ENCODE results near the gene MRPL16. TPM values are rescaled to one million over a fixed set of nuclear protein-coding genes. Genes with fewer than 3 reads are reported as not detected.

The MRPL16 gene
- polyA plus RNA-seq (2013), result 23.6 and 25.0 TPM in 2 replicates

DNA sequence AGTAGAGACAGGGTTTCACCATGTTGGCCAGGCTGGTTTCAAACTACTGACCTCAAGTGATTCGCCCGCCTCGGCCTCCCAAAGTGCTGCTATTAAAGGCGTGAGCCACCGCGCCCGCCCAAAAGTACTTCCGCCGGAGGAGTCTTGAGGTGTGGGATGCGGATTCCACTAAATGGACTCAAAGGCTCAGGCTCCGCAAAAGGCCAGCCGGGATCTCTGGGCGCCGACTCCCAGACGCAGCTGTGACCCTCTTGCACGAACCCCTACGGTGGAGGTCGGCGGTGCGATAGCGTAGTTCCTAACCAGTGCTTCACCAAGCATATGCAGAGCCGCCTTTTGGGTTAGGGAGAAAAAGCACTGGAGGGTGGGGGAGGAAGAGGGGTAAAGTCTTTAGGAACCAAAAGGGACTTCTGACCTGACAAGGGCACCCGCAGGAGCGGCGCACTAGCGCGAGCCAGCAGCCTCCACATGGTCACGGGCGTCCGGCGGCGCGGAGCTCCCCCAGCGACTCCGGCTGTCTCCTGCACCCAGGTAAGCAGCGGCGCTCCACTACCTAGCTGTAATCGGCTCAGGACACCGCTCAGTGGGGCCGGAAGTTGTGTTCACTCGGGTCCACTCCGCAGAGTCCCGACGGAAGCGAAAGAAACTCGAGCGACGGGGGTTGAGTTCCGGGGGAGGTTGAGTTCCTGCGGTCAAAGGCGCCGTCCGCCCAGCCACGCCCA, at the start of gene MRPL16:
MRPL16 (minus strand) TSS at position 590 of the 722 bp plus-strand sequence; CDS start at position 470, 120 bp downstream.
- H3K4ac ChIP-seq (ENCODE audit: low read depth, low read length), result peak within 1 kb of the TSS; percentile 2
- H3K79me2 ChIP-seq (ENCODE audit: control insufficient read depth, insufficient read depth, low read length, poor library complexity), result no peaks in the 10 kb centered on the region
- H2BK120ac ChIP-seq (ENCODE audit: insufficient read depth, low read length, poor library complexity), result no peak within 1 kb of the TSS
- peak within 1 kb of the TSS; percentile 38 for H2AFZ ChIP-seq (ENCODE audit: insufficient read depth, low read length, poor library complexity)
- peak within 1 kb of the TSS; percentile 72 for H3K9ac ChIP-seq (ENCODE audit: low read length)
- H3K18ac ChIP-seq (ENCODE audit: low read length), result no peak within 1 kb of the TSS
- peak within 1 kb of the TSS; percentile 68 for H3K27ac ChIP-seq (ENCODE audit: low read depth, low read length)
- H3K79me1 ChIP-seq (ENCODE audit: low read length), result peaks cover 4% of the 10 kb centered on the region
- H2BK12ac ChIP-seq (ENCODE audit: low read length), result no peak within 1 kb of the TSS
- H2AK5ac ChIP-seq (ENCODE audit: low read length), result no peak within 1 kb of the TSS
- H3K4me2 ChIP-seq (ENCODE audit: low read length), result peak within 1 kb of the TSS; percentile 65
- peaks cover 0 to 4% of the 10 kb centered on the region in 2 experiments for H3K4me1 ChIP-seq (ENCODE audit: control insufficient read depth in 1 of 2, insufficient read depth in 2 of 2, low read length in 2 of 2)
- WGBS (ENCODE audit: extremely low coverage, insufficient coverage, insufficient read length), result no CpG with 5 or more reads among the region's 54 CpGs
- H3K27me3 ChIP-seq (ENCODE audit: insufficient read depth, low read length), result no peaks in the 10 kb centered on the region
- H3K9me3 ChIP-seq (ENCODE audit: insufficient read depth, low read depth, low read length), result no peaks in the 10 kb centered on the region
- no peak within 1 kb of the TSS for H3K14ac ChIP-seq (ENCODE audit: low read length)
- peak within 1 kb of the TSS; percentile 4 for H2BK5ac ChIP-seq (ENCODE audit: low read depth, low read length, poor library complexity)
- peak within 1 kb of the TSS; percentile 10 for H4K91ac ChIP-seq (ENCODE audit: low read depth, low read length)
- peak within 1 kb of the TSS; percentile 25 for H4K12ac ChIP-seq (ENCODE audit: low read depth, low read length)
- H4K8ac ChIP-seq (ENCODE audit: low read depth, low read length), result peak within 1 kb of the TSS; percentile 72
- peak; percentile 90 to 95 for DNase-seq
- no peak within 1 kb of the TSS for H3K23ac ChIP-seq (ENCODE audit: low read length)
- H3K36me3 ChIP-seq (ENCODE audit: control insufficient read depth in 1 of 2, insufficient read depth in 2 of 2, low read length in 2 of 2), result peaks cover 8 to 13% of the 10 kb centered on the region in 2 experiments
- H3K4me3 ChIP-seq (ENCODE audit: low read depth, low read length), result peak within 1 kb of the TSS; percentile 81

DNA sequence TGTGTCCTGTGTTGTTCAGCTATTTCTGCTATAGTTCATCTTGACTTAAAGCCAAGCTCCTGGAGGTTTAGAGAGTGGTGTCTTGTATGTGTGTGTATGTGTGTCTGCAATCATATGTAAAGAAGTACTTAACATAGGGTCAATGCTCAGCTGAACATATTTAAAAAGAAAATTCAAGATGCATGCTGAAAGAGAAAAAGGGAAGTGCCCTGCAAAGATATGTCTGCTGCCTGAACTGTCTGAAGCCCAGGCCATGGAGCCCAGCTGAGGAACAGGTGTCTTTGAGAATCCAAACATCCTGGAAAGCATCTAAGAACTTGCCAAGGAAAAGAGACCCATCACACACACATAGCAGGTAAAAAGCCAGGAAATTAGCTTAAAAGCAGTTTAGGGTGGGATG, 49.1 kb upstream of the MRPL16 start:
- peaks cover 3 to 4% of the 10 kb centered on the region in 2 experiments for H3K4me1 ChIP-seq (ENCODE audit: control insufficient read depth in 1 of 2, insufficient read depth in 2 of 2, low read length in 2 of 2)
- H3K4ac ChIP-seq (ENCODE audit: low read depth, low read length), result no peak overlapping the region
- no peaks in the 10 kb centered on the region for H3K79me1 ChIP-seq (ENCODE audit: low read length)
- H4K91ac ChIP-seq (ENCODE audit: low read depth, low read length), result no peak overlapping the region
- no peak overlapping the region for H3K18ac ChIP-seq (ENCODE audit: low read length)
- no peak overlapping the region for H3K9ac ChIP-seq (ENCODE audit: low read length)
- H2BK12ac ChIP-seq (ENCODE audit: low read length), result no peak overlapping the region
- H2BK120ac ChIP-seq (ENCODE audit: insufficient read depth, low read length, poor library complexity), result no peak overlapping the region
- no peak overlapping the region for H4K12ac ChIP-seq (ENCODE audit: low read depth, low read length)
- no peak overlapping the region for H3K4me3 ChIP-seq (ENCODE audit: low read depth, low read length)
- no peak overlapping the region for H3K27ac ChIP-seq (ENCODE audit: low read depth, low read length)
- no peak overlapping the region for H3K23ac ChIP-seq (ENCODE audit: low read length)
- no peak overlapping the region for H2BK5ac ChIP-seq (ENCODE audit: low read depth, low read length, poor library complexity)
- no peaks in the 10 kb centered on the region for H3K36me3 ChIP-seq (ENCODE audit: control insufficient read depth in 1 of 2, insufficient read depth in 2 of 2, low read length in 2 of 2)
- H2AFZ ChIP-seq (ENCODE audit: insufficient read depth, low read length, poor library complexity), result no peak overlapping the region
- H3K79me2 ChIP-seq (ENCODE audit: control insufficient read depth, insufficient read depth, low read length, poor library complexity), result no peaks in the 10 kb centered on the region
- H2AK5ac ChIP-seq (ENCODE audit: low read length), result no peak overlapping the region
- H3K27me3 ChIP-seq (ENCODE audit: insufficient read depth, low read length), result no peaks in the 10 kb centered on the region
- H3K9me3 ChIP-seq (ENCODE audit: insufficient read depth, low read depth, low read length), result no peaks in the 10 kb centered on the region
- no peak for DNase-seq
- no peak overlapping the region for H4K8ac ChIP-seq (ENCODE audit: low read depth, low read length)
- no peak overlapping the region for H3K14ac ChIP-seq (ENCODE audit: low read length)
- no peak overlapping the region for H3K4me2 ChIP-seq (ENCODE audit: low read length)

DNA sequence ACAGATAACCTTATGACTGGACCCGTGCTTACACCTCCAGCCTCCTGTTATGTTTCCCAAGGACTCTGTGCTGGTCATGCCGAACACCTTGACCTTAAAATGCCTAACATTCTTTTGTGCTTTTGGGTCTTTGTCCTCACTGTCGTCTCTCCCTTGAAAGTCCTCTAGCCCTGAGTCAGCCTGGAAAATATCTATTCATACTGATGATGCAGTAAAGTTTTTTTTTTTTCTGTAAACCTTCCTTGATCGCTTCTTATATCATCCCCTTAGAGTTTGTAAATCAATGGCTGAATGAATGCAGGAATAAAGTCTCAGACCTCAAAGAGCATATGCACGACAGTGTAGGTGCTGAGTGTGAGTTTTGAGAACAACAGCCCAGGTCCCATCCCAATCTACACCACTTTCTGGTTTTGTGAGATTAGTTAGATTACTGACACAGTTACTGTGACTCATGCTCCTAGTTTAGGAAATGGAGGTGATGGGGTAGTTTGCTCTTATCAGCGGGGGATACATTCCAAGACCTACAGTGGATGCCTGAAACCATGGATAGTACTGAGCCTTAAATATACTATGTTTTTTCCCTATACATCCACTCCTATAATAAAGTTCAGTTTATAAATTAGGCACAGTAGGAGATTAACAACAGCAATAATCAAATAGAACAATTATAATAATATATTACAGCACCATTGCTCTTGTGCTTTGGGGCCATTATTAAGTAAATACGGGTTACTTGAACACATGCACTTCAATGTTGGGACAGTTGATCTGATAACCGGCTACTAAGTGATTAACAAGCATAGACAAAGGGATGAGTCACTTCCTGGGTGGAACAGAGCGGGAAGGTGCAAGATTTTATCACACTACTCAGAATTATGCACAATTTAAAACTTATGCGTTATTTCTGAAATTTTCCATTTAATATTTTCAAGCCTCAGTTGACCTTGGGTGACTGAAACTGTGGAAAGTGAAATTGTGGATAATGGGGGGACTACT, 47.2 kb upstream of the MRPL16 start:
- H2AK5ac ChIP-seq (ENCODE audit: low read length), result no peak overlapping the region
- no peaks in the 10 kb centered on the region for H3K79me1 ChIP-seq (ENCODE audit: low read length)
- H3K4me2 ChIP-seq (ENCODE audit: low read length), result no peak overlapping the region
- H4K91ac ChIP-seq (ENCODE audit: low read depth, low read length), result no peak overlapping the region
- H3K27ac ChIP-seq (ENCODE audit: low read depth, low read length), result no peak overlapping the region
- no peak overlapping the region for H3K4me3 ChIP-seq (ENCODE audit: low read depth, low read length)
- H2BK120ac ChIP-seq (ENCODE audit: insufficient read depth, low read length, poor library complexity), result no peak overlapping the region
- H3K23ac ChIP-seq (ENCODE audit: low read length), result no peak overlapping the region
- H2BK12ac ChIP-seq (ENCODE audit: low read length), result no peak overlapping the region
- no CpG with 5 or more reads among the region's 10 CpGs for WGBS (ENCODE audit: extremely low coverage, insufficient coverage, insufficient read length)
- H2BK5ac ChIP-seq (ENCODE audit: low read depth, low read length, poor library complexity), result no peak overlapping the region
- no peak overlapping the region for H4K8ac ChIP-seq (ENCODE audit: low read depth, low read length)
- H3K14ac ChIP-seq (ENCODE audit: low read length), result no peak overlapping the region
- peak; percentile 57 to 80 for DNase-seq
- H3K9me3 ChIP-seq (ENCODE audit: insufficient read depth, low read depth, low read length), result no peaks in the 10 kb centered on the region
- H3K4ac ChIP-seq (ENCODE audit: low read depth, low read length), result no peak overlapping the region
- peaks cover 3 to 4% of the 10 kb centered on the region in 2 experiments for H3K4me1 ChIP-seq (ENCODE audit: control insufficient read depth in 1 of 2, insufficient read depth in 2 of 2, low read length in 2 of 2)
- H2AFZ ChIP-seq (ENCODE audit: insufficient read depth, low read length, poor library complexity), result no peak overlapping the region
- no peak overlapping the region for H3K9ac ChIP-seq (ENCODE audit: low read length)
- H3K79me2 ChIP-seq (ENCODE audit: control insufficient read depth, insufficient read depth, low read length, poor library complexity), result no peaks in the 10 kb centered on the region
- H3K36me3 ChIP-seq (ENCODE audit: control insufficient read depth in 1 of 2, insufficient read depth in 2 of 2, low read length in 2 of 2), result no peaks in the 10 kb centered on the region
- H4K12ac ChIP-seq (ENCODE audit: low read depth, low read length), result no peak overlapping the region
- H3K27me3 ChIP-seq (ENCODE audit: insufficient read depth, low read length), result no peaks in the 10 kb centered on the region
- no peak overlapping the region for H3K18ac ChIP-seq (ENCODE audit: low read length)

DNA sequence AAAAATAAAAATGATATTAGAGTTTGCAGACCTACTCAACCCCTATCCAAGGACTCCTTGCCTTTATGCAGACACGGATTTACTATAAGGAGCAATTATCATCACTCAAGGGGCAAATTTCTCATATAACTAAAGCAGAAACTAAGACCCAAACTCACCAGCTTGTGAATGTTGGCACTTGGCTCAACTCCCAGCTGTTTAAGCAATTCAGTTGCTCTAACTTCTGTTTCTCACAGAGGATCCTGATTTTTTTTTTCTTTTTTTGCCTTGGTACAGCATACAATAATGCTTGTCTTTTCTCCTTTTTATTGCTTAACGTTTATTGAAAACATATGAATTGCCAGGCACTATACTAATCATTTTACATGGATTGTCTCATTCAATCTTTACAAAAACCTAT, 44.3 kb upstream of the MRPL16 start:
- DNase-seq, result no peak
- no peaks in the 10 kb centered on the region for H3K79me1 ChIP-seq (ENCODE audit: low read length)
- H4K91ac ChIP-seq (ENCODE audit: low read depth, low read length), result no peak overlapping the region
- no peak overlapping the region for H4K8ac ChIP-seq (ENCODE audit: low read depth, low read length)
- H3K79me2 ChIP-seq (ENCODE audit: control insufficient read depth, insufficient read depth, low read length, poor library complexity), result no peaks in the 10 kb centered on the region
- no peak overlapping the region for H3K4me2 ChIP-seq (ENCODE audit: low read length)
- no peak overlapping the region for H3K18ac ChIP-seq (ENCODE audit: low read length)
- H3K14ac ChIP-seq (ENCODE audit: low read length), result no peak overlapping the region
- no peak overlapping the region for H3K4me3 ChIP-seq (ENCODE audit: low read depth, low read length)
- peaks cover 3 to 4% of the 10 kb centered on the region in 2 experiments for H3K4me1 ChIP-seq (ENCODE audit: control insufficient read depth in 1 of 2, insufficient read depth in 2 of 2, low read length in 2 of 2)
- no peak overlapping the region for H4K12ac ChIP-seq (ENCODE audit: low read depth, low read length)
- no peaks in the 10 kb centered on the region for H3K9me3 ChIP-seq (ENCODE audit: insufficient read depth, low read depth, low read length)
- H2AK5ac ChIP-seq (ENCODE audit: low read length), result no peak overlapping the region
- H2BK120ac ChIP-seq (ENCODE audit: insufficient read depth, low read length, poor library complexity), result no peak overlapping the region
- no peak overlapping the region for H2BK5ac ChIP-seq (ENCODE audit: low read depth, low read length, poor library complexity)
- no peak overlapping the region for H3K9ac ChIP-seq (ENCODE audit: low read length)
- no CpG with 5 or more reads among the region's 2 CpGs for WGBS (ENCODE audit: extremely low coverage, insufficient coverage, insufficient read length)
- H2BK12ac ChIP-seq (ENCODE audit: low read length), result no peak overlapping the region
- no peak overlapping the region for H3K23ac ChIP-seq (ENCODE audit: low read length)
- no peak overlapping the region for H2AFZ ChIP-seq (ENCODE audit: insufficient read depth, low read length, poor library complexity)
- H3K4ac ChIP-seq (ENCODE audit: low read depth, low read length), result no peak overlapping the region
- H3K27me3 ChIP-seq (ENCODE audit: insufficient read depth, low read length), result no peaks in the 10 kb centered on the region
- H3K36me3 ChIP-seq (ENCODE audit: control insufficient read depth in 1 of 2, insufficient read depth in 2 of 2, low read length in 2 of 2), result no peaks in the 10 kb centered on the region
- H3K27ac ChIP-seq (ENCODE audit: low read depth, low read length), result no peak overlapping the region
